ENCODE data around the gene TEX12. TPM values are rescaled to one million over a fixed set of nuclear protein-coding genes. Genes with fewer than 3 reads are reported as not detected.

Gene TEX12
- total and polyA plus RNA-seq, 2 experiments from 2014 or later: 1.1 TPM; not detected in 1

- TF ChIP-seq CTCF (conservative IDR thresholded peaks at IDR 0.05; ENCODE audit: low read depth in 2 of 2): no peak
- TF ChIP-seq ZNF114 (CRISPR knock-in tag; IDR thresholded peaks at IDR 0.05): no peak
- TF ChIP-seq ZNF331 (CRISPR knock-in tag; IDR thresholded peaks at IDR 0.05; ENCODE audit: low read depth): no peak
Observed at GRCh38 chr11:112177589-112177988, 10.4 kb downstream of the TEX12 start (continued).

DNA sequence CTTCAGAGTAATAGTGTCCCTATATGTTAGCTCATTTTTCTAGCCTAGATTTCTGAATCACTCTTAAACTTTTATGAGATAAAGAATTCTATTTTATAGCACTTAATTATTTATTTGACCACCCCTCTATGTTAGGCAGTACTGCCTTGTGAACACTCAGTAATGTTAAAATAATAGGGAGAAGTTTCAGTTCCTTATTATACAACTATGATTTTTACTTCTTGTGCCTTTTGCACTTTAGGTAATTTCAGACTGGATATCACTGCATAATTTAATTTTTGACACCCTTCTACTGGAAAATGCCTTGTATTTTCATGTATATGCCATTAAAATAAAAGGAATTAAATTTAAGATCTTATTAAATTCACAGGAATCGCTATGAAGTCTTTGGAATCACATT, 11.3 kb downstream of the TEX12 start:
- Mint-ChIP-seq H3K9me3 (no peaks in the 10 kb centered on the region), H3K27me3 (ENCODE audit: insufficient read depth, low read depth, poor library complexity) (peaks cover 4% of the 10 kb centered on the region), H3K4me3 (no peak overlapping the region), H3K4me1 (no peaks in the 10 kb centered on the region; the same call in 2 of the 3 replicates), H3K27ac (no peak overlapping the region), H3K36me3 (ENCODE audit: low read depth) (no peaks in the 10 kb centered on the region; the same call in 2 of the 3 replicates)
- Histone ChIP-seq H3K4me3 (no peak overlapping the region), H3K79me2 (replicated peaks; ENCODE audit: insufficient read depth) (no peaks in the 10 kb centered on the region), H3K27me3 (ENCODE audit: insufficient read depth) (no peaks in the 10 kb centered on the region), H3F3A (replicated peaks; ENCODE audit: low read depth) (no peaks in the 10 kb centered on the region), H4K20me1 (replicated peaks; ENCODE audit: insufficient read depth) (no peaks in the 10 kb centered on the region), H3K9me2 (ENCODE audit: insufficient read depth) (no peaks in the 10 kb centered on the region), H3K4me2 (no peak overlapping the region), H2AFZ (no peak overlapping the region), H3K4me1 (ENCODE audit: insufficient read depth) (no peaks in the 10 kb centered on the region; the same call in 1 of the 2 replicates), H3K27ac (ENCODE audit: low read depth) (no peak overlapping the region), H3K36me3 (ENCODE audit: insufficient read depth) (no peaks in the 10 kb centered on the region)
- TF ChIP-seq JUNB (IDR thresholded peaks at IDR 0.05; ENCODE audit: unreplicated experiment) (no peak), POLR2AphosphoS5 (IDR thresholded peaks at IDR 0.05; ENCODE audit: low read depth) (no peak), EZH2 (IDR thresholded peaks at IDR 0.05; ENCODE audit: low read depth, unreplicated experiment) (no peak)
- no peak for DNase-seq (ENCODE audit: low spot score)
- ATAC-seq: no peak

- H3K9me3 Mint-ChIP-seq: no peaks in the 10 kb centered on the region
- H3K4me3 Mint-ChIP-seq: no peak overlapping the region
- ATAC-seq (no peak), DNase-seq (ENCODE audit: low spot score) (no peak)
- no peaks in the 10 kb centered on the region for H3K36me3 ChIP-seq (ENCODE audit: insufficient read depth)
- H3K4me3 ChIP-seq: no peak overlapping the region
- H3K27ac Mint-ChIP-seq: no peak overlapping the region
- peaks cover 4% of the 10 kb centered on the region for H3K27me3 Mint-ChIP-seq (ENCODE audit: insufficient read depth, low read depth, poor library complexity)
- H3K27me3 ChIP-seq (ENCODE audit: insufficient read depth): no peaks in the 10 kb centered on the region
- H3K36me3 Mint-ChIP-seq (ENCODE audit: low read depth): no peaks in the 10 kb centered on the region; the same call in 2 of the 3 replicates
- no peak overlapping the region for H3K27ac ChIP-seq (ENCODE audit: low read depth)
- no peaks in the 10 kb centered on the region for H3F3A ChIP-seq (replicated peaks; ENCODE audit: low read depth)
- no peaks in the 10 kb centered on the region; the same call in 2 of the 3 replicates for H3K4me1 Mint-ChIP-seq
- no peak overlapping the region for H3K4me2 ChIP-seq
- no peaks in the 10 kb centered on the region for H3K79me2 ChIP-seq (replicated peaks; ENCODE audit: insufficient read depth)
- H2AFZ ChIP-seq: no peak overlapping the region
- H3K4me1 ChIP-seq (ENCODE audit: insufficient read depth): no peaks in the 10 kb centered on the region; the same call in 1 of the 2 replicates
- no peaks in the 10 kb centered on the region for H3K9me2 ChIP-seq (ENCODE audit: insufficient read depth)
- H4K20me1 ChIP-seq (replicated peaks; ENCODE audit: insufficient read depth): no peaks in the 10 kb centered on the region
- TF ChIP-seq ZNF331 (CRISPR knock-in tag; IDR thresholded peaks at IDR 0.05; ENCODE audit: low read depth) (no peak), NANOG (IDR thresholded peaks at IDR 0.05; ENCODE audit: borderline replicate concordance) (no peak), POLR2AphosphoS5 (IDR thresholded peaks at IDR 0.05; ENCODE audit: low read depth) (no peak), STAT1 (IDR thresholded peaks at IDR 0.05; ENCODE audit: unreplicated experiment) (no peak), ETS1 (IDR thresholded peaks at IDR 0.05) (no peak)
- TF ChIP-seq, protein P1, sequence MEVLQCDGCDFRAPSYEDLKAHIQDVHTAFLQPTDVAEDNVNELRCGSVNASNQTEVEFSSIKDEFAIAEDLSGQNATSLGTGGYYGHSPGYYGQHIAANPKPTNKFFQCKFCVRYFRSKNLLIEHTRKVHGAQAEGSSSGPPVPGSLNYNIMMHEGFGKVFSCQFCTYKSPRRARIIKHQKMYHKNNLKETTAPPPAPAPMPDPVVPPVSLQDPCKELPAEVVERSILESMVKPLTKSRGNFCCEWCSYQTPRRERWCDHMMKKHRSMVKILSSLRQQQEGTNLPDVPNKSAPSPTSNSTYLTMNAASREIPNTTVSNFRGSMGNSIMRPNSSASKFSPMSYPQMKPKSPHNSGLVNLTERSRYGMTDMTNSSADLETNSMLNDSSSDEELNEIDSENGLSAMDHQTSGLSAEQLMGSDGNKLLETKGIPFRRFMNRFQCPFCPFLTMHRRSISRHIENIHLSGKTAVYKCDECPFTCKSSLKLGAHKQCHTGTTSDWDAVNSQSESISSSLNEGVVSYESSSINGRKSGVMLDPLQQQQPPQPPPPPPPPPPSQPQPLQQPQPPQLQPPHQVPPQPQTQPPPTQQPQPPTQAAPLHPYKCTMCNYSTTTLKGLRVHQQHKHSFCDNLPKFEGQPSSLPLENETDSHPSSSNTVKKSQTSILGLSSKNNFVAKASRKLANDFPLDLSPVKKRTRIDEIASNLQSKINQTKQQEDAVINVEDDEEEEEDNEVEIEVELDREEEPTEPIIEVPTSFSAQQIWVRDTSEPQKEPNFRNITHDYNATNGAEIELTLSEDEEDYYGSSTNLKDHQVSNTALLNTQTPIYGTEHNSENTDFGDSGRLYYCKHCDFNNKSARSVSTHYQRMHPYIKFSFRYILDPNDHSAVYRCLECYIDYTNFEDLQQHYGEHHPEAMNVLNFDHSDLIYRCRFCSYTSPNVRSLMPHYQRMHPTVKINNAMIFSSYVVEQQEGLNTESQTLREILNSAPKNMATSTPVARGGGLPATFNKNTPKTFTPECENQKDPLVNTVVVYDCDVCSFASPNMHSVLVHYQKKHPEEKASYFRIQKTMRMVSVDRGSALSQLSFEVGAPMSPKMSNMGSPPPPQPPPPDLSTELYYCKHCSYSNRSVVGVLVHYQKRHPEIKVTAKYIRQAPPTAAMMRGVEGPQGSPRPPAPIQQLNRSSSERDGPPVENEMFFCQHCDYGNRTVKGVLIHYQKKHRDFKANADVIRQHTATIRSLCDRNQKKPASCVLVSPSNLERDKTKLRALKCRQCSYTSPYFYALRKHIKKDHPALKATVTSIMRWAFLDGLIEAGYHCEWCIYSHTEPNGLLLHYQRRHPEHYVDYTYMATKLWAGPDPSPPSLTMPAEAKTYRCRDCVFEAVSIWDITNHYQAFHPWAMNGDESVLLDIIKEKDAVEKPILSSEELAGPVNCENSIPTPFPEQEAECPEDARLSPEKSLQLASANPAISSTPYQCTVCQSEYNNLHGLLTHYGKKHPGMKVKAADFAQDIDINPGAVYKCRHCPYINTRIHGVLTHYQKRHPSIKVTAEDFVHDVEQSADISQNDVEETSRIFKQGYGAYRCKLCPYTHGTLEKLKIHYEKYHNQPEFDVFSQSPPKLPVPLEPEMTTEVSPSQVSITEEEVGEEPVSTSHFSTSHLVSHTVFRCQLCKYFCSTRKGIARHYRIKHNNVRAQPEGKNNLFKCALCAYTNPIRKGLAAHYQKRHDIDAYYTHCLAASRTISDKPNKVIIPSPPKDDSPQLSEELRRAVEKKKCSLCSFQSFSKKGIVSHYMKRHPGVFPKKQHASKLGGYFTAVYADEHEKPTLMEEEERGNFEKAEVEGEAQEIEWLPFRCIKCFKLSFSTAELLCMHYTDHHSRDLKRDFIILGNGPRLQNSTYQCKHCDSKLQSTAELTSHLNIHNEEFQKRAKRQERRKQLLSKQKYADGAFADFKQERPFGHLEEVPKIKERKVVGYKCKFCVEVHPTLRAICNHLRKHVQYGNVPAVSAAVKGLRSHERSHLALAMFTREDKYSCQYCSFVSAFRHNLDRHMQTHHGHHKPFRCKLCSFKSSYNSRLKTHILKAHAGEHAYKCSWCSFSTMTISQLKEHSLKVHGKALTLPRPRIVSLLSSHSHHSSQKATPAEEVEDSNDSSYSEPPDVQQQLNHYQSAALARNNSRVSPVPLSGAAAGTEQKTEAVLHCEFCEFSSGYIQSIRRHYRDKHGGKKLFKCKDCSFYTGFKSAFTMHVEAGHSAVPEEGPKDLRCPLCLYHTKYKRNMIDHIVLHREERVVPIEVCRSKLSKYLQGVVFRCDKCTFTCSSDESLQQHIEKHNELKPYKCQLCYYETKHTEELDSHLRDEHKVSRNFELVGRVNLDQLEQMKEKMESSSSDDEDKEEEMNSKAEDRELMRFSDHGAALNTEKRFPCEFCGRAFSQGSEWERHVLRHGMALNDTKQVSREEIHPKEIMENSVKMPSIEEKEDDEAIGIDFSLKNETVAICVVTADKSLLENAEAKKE (CRISPR knock-in tag; IDR thresholded peaks at IDR 0.05): no peak
Observed at GRCh38 chr11:112178936-112179335, 11.8 kb downstream of the TEX12 start.
